Panc1 (cell line): ENCODE data around the gene UGT1A9.

Experiments used
- POLR2AphosphoS5 ChIP-seq: IDR thresholded peaks from 2 replicates; pipeline ENCODE4 v1.6.1; 2012; ENCODE audit warnings: mild to moderate bottlenecking, low read depth, low read length, moderate library complexity
- SIN3A ChIP-seq: IDR thresholded peaks from 2 replicates; pipeline ENCODE4 v1.6.1; 2012; ENCODE audit warnings: low read depth, mild to moderate bottlenecking, low read length, moderate library complexity, borderline replicate concordance; ENCODE audit not compliant: insufficient read depth
- TF ChIP-seq, protein P1 (sequence below): fragments of 450-650 bp; IDR thresholded peaks from 2 replicates; pipeline ENCODE4 v1.5.1; 2017; ENCODE audit warnings: mild to moderate bottlenecking
- TF ChIP-seq, protein P2 (sequence below), 2 experiments: IDR thresholded peaks; 2 replicates each; pipeline ENCODE4 v1.6.1; 2011 to 2012; ENCODE audit warnings: low read depth in 2 of 2, control low read depth in 1 of 2, low read length in 1 of 2, mild to moderate bottlenecking in 1 of 2, moderate library complexity in 1 of 2; ENCODE audit not compliant: insufficient read depth in 1 of 2

DNA sequence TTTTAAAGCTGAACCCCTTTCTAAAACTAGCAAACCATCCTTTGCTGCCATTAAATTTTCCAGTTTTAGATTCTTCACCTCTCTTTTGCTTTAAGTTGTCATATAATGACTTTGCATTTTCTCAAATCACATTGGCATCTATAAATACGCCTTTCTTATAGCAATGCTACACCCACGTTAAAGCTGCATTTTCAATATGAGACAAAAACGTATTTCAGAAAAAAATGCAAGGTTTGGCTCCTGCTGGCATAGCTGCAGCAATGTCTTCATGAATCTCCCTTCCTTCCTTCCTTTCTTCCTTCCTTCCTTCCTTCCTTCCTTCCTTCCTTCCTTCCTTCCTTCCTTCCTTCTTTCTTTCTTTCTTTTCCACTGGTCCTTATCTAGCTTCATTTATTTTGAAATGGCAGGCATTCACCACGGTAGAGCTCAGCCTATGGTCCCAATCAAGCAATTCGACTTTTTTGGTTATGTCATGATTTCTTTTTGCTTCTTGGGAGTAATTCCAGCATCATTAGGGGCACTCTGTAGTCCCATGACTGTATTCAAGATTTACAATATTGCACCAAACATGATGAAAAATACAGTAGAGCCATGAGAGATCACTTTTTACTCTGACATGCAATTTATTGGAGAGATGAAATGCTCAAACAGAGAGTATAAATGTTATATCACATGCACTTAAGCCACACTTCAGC lies 44.2 kb upstream of the UGT1A9 start:
- TF ChIP-seq, protein P1, sequence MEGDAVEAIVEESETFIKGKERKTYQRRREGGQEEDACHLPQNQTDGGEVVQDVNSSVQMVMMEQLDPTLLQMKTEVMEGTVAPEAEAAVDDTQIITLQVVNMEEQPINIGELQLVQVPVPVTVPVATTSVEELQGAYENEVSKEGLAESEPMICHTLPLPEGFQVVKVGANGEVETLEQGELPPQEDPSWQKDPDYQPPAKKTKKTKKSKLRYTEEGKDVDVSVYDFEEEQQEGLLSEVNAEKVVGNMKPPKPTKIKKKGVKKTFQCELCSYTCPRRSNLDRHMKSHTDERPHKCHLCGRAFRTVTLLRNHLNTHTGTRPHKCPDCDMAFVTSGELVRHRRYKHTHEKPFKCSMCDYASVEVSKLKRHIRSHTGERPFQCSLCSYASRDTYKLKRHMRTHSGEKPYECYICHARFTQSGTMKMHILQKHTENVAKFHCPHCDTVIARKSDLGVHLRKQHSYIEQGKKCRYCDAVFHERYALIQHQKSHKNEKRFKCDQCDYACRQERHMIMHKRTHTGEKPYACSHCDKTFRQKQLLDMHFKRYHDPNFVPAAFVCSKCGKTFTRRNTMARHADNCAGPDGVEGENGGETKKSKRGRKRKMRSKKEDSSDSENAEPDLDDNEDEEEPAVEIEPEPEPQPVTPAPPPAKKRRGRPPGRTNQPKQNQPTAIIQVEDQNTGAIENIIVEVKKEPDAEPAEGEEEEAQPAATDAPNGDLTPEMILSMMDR: no peak
- TF ChIP-seq SIN3A (no peak), POLR2AphosphoS5 (no peak)
- TF ChIP-seq, protein P2, sequence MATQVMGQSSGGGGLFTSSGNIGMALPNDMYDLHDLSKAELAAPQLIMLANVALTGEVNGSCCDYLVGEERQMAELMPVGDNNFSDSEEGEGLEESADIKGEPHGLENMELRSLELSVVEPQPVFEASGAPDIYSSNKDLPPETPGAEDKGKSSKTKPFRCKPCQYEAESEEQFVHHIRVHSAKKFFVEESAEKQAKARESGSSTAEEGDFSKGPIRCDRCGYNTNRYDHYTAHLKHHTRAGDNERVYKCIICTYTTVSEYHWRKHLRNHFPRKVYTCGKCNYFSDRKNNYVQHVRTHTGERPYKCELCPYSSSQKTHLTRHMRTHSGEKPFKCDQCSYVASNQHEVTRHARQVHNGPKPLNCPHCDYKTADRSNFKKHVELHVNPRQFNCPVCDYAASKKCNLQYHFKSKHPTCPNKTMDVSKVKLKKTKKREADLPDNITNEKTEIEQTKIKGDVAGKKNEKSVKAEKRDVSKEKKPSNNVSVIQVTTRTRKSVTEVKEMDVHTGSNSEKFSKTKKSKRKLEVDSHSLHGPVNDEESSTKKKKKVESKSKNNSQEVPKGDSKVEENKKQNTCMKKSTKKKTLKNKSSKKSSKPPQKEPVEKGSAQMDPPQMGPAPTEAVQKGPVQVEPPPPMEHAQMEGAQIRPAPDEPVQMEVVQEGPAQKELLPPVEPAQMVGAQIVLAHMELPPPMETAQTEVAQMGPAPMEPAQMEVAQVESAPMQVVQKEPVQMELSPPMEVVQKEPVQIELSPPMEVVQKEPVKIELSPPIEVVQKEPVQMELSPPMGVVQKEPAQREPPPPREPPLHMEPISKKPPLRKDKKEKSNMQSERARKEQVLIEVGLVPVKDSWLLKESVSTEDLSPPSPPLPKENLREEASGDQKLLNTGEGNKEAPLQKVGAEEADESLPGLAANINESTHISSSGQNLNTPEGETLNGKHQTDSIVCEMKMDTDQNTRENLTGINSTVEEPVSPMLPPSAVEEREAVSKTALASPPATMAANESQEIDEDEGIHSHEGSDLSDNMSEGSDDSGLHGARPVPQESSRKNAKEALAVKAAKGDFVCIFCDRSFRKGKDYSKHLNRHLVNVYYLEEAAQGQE (IDR thresholded peaks at IDR 0.05; ENCODE audit: insufficient read depth in 1 of 2, low read depth in 2 of 2, low read length in 1 of 2): no peak
